Measurements from ENCODE around the gene NCK2.

The NCK2 gene

DNA sequence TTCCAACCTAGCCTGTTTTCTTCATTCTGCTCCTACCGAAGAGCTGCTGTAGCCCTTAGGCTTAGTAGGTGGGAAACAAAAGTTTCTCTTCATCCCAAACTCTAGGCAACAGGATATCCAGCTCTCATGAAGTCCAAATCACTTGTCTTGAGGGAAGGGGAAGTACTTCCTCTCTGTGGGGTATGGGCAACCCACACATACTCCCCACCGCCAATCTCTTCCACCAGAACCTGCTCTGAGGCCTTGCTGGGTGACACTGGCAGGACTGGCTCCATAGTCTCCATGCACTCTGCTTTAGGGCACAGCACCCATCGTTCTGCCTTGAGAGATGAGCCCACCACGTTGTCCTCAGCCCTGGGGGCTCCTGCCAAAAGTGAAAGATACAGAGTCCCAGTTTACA lies 173.0 kb downstream of the NCK2 start:
- Histone ChIP-seq H2BK5ac (ENCODE audit: low read depth, low read length, poor library complexity, severe bottlenecking) (no peak overlapping the region), H3K79me1 (replicated peaks; ENCODE audit: low read length, poor library complexity, severe bottlenecking) (no peaks in the 10 kb centered on the region), H4K91ac (ENCODE audit: low read length) (no peak overlapping the region), H3K9ac (ENCODE audit: low read length) (no peak overlapping the region), H4K8ac (ENCODE audit: low read length) (no peak overlapping the region), H3K27me3 (ENCODE audit: control insufficient read depth in 1 of 2, insufficient read depth in 1 of 2, low read length in 2 of 2) (no peaks in the 10 kb centered on the region), H2AK5ac (ENCODE audit: low read length, severe bottlenecking) (no peak overlapping the region), H2BK12ac (ENCODE audit: low read length in 2 of 2) (no peak overlapping the region), H3K36me3 (ENCODE audit: control insufficient read depth in 1 of 2, insufficient read depth in 2 of 2, low read depth in 1 of 2, low read length in 2 of 2) (no peaks in the 10 kb centered on the region), H3K14ac (ENCODE audit: low read length in 2 of 2) (no peak overlapping the region), H3K27ac (ENCODE audit: low read length, poor library complexity, severe bottlenecking) (no peak overlapping the region), H2AFZ (ENCODE audit: low read depth, low read length) (no peak overlapping the region), H2BK120ac (ENCODE audit: low read depth, low read length) (no peak overlapping the region), H3K18ac (ENCODE audit: low read depth in 1 of 2, low read length in 2 of 2) (no peak overlapping the region), H3K23ac (ENCODE audit: low read length in 2 of 2) (no peak overlapping the region), H3K4me2 (ENCODE audit: low read length, poor library complexity, severe bottlenecking) (no peak overlapping the region), H2BK15ac (ENCODE audit: low read depth, poor library complexity, severe bottlenecking) (no peak overlapping the region), H3K4me1 (ENCODE audit: control insufficient read depth, insufficient read depth, low read depth, low read length) (no peaks in the 10 kb centered on the region), H3K4me3 (ENCODE audit: insufficient read depth in 1 of 2, low read depth in 1 of 2, low read length in 2 of 2) (no peak overlapping the region), H3K9me3 (ENCODE audit: control insufficient read depth, low read length) (peaks cover 26% of the 10 kb centered on the region), H3K4ac (ENCODE audit: low read depth in 1 of 2, low read length in 2 of 2) (no peak overlapping the region)
- no peak for DNase-seq
- WGBS = 61% methylated on average over 3 of the region's 4 CpGs

DNA sequence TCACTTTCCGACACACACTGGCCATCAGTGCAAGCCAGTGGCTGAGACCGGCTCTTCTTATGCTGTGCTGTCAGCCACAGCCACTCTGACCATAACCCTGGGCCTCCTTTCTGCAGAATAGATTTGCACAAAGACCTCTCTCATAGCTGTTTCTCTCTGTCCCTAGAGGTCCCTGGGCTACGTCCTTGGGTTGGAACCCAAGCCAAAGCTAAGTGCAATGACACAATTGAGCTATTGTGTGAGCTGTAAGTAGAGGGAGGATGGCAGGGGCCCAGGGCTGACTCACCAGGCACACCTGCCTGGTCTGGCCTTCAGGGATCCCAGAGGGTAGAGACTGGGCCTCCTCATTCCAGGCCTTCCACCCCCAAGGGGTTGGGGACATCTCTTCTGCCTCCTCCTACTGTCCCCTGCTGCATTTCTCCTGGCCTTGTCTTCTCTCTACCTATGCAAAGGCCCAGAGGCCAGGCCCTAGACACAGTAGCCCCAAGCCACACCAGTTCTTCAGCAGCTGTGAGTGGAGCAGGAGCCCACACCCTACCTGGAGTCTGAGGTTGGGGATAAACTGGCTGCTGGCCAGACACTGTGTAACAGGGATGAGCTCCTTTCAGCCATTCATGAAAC lies 174.6 kb downstream of the NCK2 start:
- 89% methylated on average over 3 of the region's 3 CpGs for WGBS
- no peak overlapping the region for H3K4ac ChIP-seq (ENCODE audit: low read depth in 1 of 2, low read length in 2 of 2)
- no peak overlapping the region for H4K91ac ChIP-seq (ENCODE audit: low read length)
- no peak overlapping the region for H2AK5ac ChIP-seq (ENCODE audit: low read length, severe bottlenecking)
- H3K9me3 ChIP-seq (ENCODE audit: control insufficient read depth, low read length) = peaks cover 19% of the 10 kb centered on the region
- H2BK12ac ChIP-seq (ENCODE audit: low read length in 2 of 2) = no peak overlapping the region
- no peaks in the 10 kb centered on the region for H3K79me1 ChIP-seq (replicated peaks; ENCODE audit: low read length, poor library complexity, severe bottlenecking)
- H3K27ac ChIP-seq (ENCODE audit: low read length, poor library complexity, severe bottlenecking) = no peak overlapping the region
- H2BK120ac ChIP-seq (ENCODE audit: low read depth, low read length) = no peak overlapping the region
- H2BK15ac ChIP-seq (ENCODE audit: low read depth, poor library complexity, severe bottlenecking) = no peak overlapping the region
- no peaks in the 10 kb centered on the region for H3K4me1 ChIP-seq (ENCODE audit: control insufficient read depth, insufficient read depth, low read depth, low read length)
- DNase-seq = no peak
- H3K18ac ChIP-seq (ENCODE audit: low read depth in 1 of 2, low read length in 2 of 2) = no peak overlapping the region
- no peak overlapping the region for H3K23ac ChIP-seq (ENCODE audit: low read length in 2 of 2)
- no peaks in the 10 kb centered on the region for H3K36me3 ChIP-seq (ENCODE audit: control insufficient read depth in 1 of 2, insufficient read depth in 2 of 2, low read depth in 1 of 2, low read length in 2 of 2)
- H3K4me2 ChIP-seq (ENCODE audit: low read length, poor library complexity, severe bottlenecking) = no peak overlapping the region
- no peak overlapping the region for H3K9ac ChIP-seq (ENCODE audit: low read length)
- no peak overlapping the region for H2BK5ac ChIP-seq (ENCODE audit: low read depth, low read length, poor library complexity, severe bottlenecking)
- no peak overlapping the region for H3K14ac ChIP-seq (ENCODE audit: low read length in 2 of 2)
- H4K8ac ChIP-seq (ENCODE audit: low read length) = no peak overlapping the region
- no peak overlapping the region for H3K4me3 ChIP-seq (ENCODE audit: insufficient read depth in 1 of 2, low read depth in 1 of 2, low read length in 2 of 2)
- peaks cover 0 to 2% of the 10 kb centered on the region in 2 experiments for H3K27me3 ChIP-seq (ENCODE audit: control insufficient read depth in 1 of 2, insufficient read depth in 1 of 2, low read length in 2 of 2)
- H2AFZ ChIP-seq (ENCODE audit: low read depth, low read length) = no peak overlapping the region

DNA sequence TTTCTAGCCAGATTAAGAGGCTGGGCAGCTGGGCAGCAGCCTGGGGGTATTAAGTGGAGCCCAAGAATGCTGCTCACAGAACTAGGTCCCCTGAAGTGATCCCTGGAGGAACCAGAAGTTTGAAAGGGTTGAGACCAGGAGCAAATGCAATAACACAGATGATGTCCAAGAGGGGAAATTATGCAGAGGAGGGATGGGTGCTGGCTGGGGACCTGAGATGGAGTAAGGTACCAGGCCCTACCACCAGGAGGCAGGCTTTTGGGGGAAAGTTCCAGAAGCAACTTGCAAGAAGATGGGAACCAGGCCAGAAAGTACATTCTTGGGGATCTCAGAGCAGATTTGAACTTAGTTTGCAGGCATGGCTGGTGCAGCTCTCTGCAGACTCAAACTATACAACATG lies 175.1 kb downstream of the NCK2 start:
- no peak overlapping the region for H2AK5ac ChIP-seq (ENCODE audit: low read length, severe bottlenecking)
- no peak overlapping the region for H2BK5ac ChIP-seq (ENCODE audit: low read depth, low read length, poor library complexity, severe bottlenecking)
- no peak overlapping the region for H3K9ac ChIP-seq (ENCODE audit: low read length)
- no peaks in the 10 kb centered on the region for H3K36me3 ChIP-seq (ENCODE audit: control insufficient read depth in 1 of 2, insufficient read depth in 2 of 2, low read depth in 1 of 2, low read length in 2 of 2)
- no peak overlapping the region for H4K91ac ChIP-seq (ENCODE audit: low read length)
- H3K27ac ChIP-seq (ENCODE audit: low read length, poor library complexity, severe bottlenecking) = no peak overlapping the region
- H2BK15ac ChIP-seq (ENCODE audit: low read depth, poor library complexity, severe bottlenecking) = no peak overlapping the region
- peaks cover 13% of the 10 kb centered on the region for H3K9me3 ChIP-seq (ENCODE audit: control insufficient read depth, low read length)
- no peak overlapping the region for H3K4me3 ChIP-seq (ENCODE audit: insufficient read depth in 1 of 2, low read depth in 1 of 2, low read length in 2 of 2)
- H3K14ac ChIP-seq (ENCODE audit: low read length in 2 of 2) = no peak overlapping the region
- no peaks in the 10 kb centered on the region for H3K4me1 ChIP-seq (ENCODE audit: control insufficient read depth, insufficient read depth, low read depth, low read length)
- peak; percentile 25 for DNase-seq
- H4K8ac ChIP-seq (ENCODE audit: low read length) = no peak overlapping the region
- no peak overlapping the region for H3K4me2 ChIP-seq (ENCODE audit: low read length, poor library complexity, severe bottlenecking)
- H2BK120ac ChIP-seq (ENCODE audit: low read depth, low read length) = no peak overlapping the region
- no peak overlapping the region for H3K4ac ChIP-seq (ENCODE audit: low read depth in 1 of 2, low read length in 2 of 2)
- H2AFZ ChIP-seq (ENCODE audit: low read depth, low read length) = no peak overlapping the region
- H3K18ac ChIP-seq (ENCODE audit: low read depth in 1 of 2, low read length in 2 of 2) = no peak overlapping the region
- H3K27me3 ChIP-seq (ENCODE audit: control insufficient read depth in 1 of 2, insufficient read depth in 1 of 2, low read length in 2 of 2) = peaks cover 0 to 4% of the 10 kb centered on the region in 2 experiments
- no peaks in the 10 kb centered on the region for H3K79me1 ChIP-seq (replicated peaks; ENCODE audit: low read length, poor library complexity, severe bottlenecking)
- no peak overlapping the region for H3K23ac ChIP-seq (ENCODE audit: low read length in 2 of 2)
- no peak overlapping the region for H2BK12ac ChIP-seq (ENCODE audit: low read length in 2 of 2)

DNA sequence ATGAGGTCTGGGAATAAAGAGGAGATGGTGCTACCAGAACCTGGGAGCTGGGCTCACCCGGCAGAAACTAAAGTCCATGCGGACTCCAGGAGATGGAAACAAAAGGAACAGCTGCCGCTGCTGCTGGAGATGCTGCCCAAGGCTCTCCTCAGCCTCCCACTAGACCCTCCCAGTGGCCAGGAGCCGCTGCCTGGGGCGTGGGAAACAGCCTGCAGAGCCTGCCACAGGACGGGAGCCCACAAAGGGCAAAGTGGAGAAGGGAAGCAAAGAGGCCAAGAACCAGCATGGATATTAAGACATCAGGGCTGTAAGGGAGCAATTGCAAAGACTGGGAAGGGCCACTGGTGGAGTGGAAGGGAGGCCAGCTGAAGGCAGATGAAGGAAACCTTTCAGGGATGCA lies 179.6 kb downstream of the NCK2 start:
- Histone ChIP-seq H2AK5ac (ENCODE audit: low read length, severe bottlenecking) (no peak overlapping the region), H3K36me3 (ENCODE audit: control insufficient read depth in 1 of 2, insufficient read depth in 2 of 2, low read depth in 1 of 2, low read length in 2 of 2) (no peaks in the 10 kb centered on the region), H3K9ac (ENCODE audit: low read length) (no peak overlapping the region), H2BK5ac (ENCODE audit: low read depth, low read length, poor library complexity, severe bottlenecking) (no peak overlapping the region), H3K4me3 (ENCODE audit: insufficient read depth in 1 of 2, low read depth in 1 of 2, low read length in 2 of 2) (no peak overlapping the region), H3K14ac (ENCODE audit: low read length in 2 of 2) (no peak overlapping the region), H3K4me1 (ENCODE audit: control insufficient read depth, insufficient read depth, low read depth, low read length) (no peaks in the 10 kb centered on the region), H4K8ac (ENCODE audit: low read length) (no peak overlapping the region), H3K9me3 (ENCODE audit: control insufficient read depth, low read length) (no peaks in the 10 kb centered on the region), H4K91ac (ENCODE audit: low read length) (no peak overlapping the region), H3K4ac (ENCODE audit: low read depth in 1 of 2, low read length in 2 of 2) (no peak overlapping the region), H3K23ac (ENCODE audit: low read length in 2 of 2) (no peak overlapping the region), H2BK120ac (ENCODE audit: low read depth, low read length) (no peak overlapping the region), H2BK12ac (ENCODE audit: low read length in 2 of 2) (no peak overlapping the region), H3K27me3 (ENCODE audit: control insufficient read depth in 1 of 2, insufficient read depth in 1 of 2, low read length in 2 of 2) (peaks cover 0 to 7% of the 10 kb centered on the region in 2 experiments), H2AFZ (ENCODE audit: low read depth, low read length) (no peak overlapping the region), H3K18ac (ENCODE audit: low read depth in 1 of 2, low read length in 2 of 2) (no peak overlapping the region), H3K79me1 (replicated peaks; ENCODE audit: low read length, poor library complexity, severe bottlenecking) (no peaks in the 10 kb centered on the region), H2BK15ac (ENCODE audit: low read depth, poor library complexity, severe bottlenecking) (no peak overlapping the region), H3K4me2 (ENCODE audit: low read length, poor library complexity, severe bottlenecking) (no peak overlapping the region), H3K27ac (ENCODE audit: low read length, poor library complexity, severe bottlenecking) (no peak overlapping the region)
- 87% methylated on average over 6 of the region's 6 CpGs for WGBS
- no peak for DNase-seq

Measured in mesenchymal stem cell (in vitro differentiated cells and primary cell).